ENCODE results near the gene CCDC89. TPM values are rescaled to one million over a fixed set of nuclear protein-coding genes. Genes with fewer than 3 reads are reported as not detected.
"Not testable (repeated sequence)": the region's sequence is repeated elsewhere in the genome, so short reads cannot be mapped to it uniquely, and the experiment has no call there.

The CCDC89 gene
- polyA plus RNA-seq, 5 donors: 4.7 to 7.1 (median 6.7) TPM

GRCh38 chr11:85656777-85657176, 29.2 kb downstream of the CCDC89 start:
- DNase-seq: no peak

DNA sequence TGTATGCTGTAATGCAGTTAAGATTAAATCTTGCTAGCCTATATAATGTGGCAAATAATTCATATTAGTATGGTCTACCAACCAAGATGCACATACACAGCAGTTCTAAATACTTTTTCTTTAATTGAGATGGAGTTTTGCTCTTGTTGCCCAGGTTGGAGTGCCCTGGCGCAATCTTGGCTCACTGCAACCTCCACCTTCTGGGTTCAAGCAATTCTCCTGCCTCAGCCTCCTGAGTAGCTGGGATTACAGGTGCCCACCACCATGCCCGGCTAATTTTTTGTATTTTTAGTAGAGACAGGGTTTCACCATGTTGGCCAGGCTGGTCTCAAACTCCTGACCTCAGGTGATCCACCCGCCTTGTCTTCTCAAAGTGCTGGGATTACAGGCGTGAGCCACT, 31.7 kb downstream of the CCDC89 start:
- DNase-seq: not testable (repeated sequence)

GRCh38 chr11:85652786-85653447, 33.1 kb downstream of the CCDC89 start:
- DNase-seq: no peak

GRCh38 chr11:85651118-85651517, 34.9 kb downstream of the CCDC89 start:
- no peak for DNase-seq

DNA sequence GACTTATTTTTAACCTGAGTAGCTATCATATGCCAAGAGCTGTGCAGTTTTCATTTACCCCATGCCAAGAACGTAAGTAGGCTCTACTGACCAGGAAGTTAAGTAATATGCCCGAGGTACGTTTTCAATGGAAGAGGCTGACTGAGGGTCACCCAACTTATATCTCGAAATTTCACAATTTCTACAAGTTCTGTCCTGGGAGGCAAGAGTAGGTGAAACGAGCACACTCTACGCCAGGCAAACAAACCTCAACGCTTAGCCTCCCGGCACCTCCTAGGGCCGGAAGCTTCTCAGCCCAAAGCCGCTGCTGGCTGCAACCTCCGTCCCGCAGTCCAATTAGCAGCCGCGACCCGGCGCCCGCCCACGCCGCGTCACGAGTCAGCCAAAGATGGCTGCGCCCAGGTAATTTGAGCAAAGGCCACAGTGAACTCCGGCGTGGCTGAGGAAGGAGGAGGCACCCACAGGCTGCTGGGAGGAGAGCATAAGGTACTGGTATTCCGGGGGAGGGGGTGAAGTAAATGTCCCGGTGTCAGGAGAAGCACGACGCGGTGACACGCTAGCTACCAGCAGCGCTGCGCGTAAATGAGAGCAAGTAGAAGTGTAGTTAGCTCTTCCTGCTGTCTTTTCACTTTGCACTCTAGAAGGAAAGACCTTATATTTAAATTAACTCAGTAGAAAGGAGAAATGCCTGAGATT, 38.2 kb downstream of the CCDC89 start, which contains the start of gene TMEM126A:
TMEM126A (plus strand) TSS at position 364 of the 696 bp plus-strand sequence. CDS start 2,289 bp downstream, outside the sequence.
- DNase-seq: peak; percentile 88 to 89

GRCh38 chr11:85647078-85647477, 38.9 kb downstream of the CCDC89 start:
- DNase-seq: no peak

- no peak for DNase-seq
Measured at GRCh38 chr11:85643191-85643614, 42.8 kb downstream of the CCDC89 start.

DNA sequence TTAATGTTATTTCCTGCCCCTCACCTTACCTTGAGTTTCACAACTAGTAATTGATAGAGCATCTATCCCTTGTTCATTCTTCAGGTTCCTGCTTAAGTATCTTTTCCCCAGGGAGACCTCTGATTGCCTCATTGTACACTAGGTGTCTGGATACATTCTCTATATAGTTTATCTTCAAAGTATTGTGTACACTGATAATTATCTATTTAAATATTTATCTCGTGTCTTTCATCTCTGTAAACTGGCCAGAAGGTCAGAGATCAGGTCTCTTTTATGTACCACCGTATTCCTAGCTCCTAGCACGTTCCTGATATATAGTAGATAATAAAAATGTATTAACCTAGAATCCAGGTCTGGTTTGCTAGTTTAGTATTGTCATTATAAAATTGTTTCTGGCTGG, 51.2 kb downstream of the CCDC89 start:
- DNase-seq: no peak

Other genes with a start within 250 kb of the CCDC89 start
- gene DLG2, start 58.9 kb downstream of the CCDC89 start, polyA plus RNA-seq (ENCODE audit: insufficient read depth in 1 of 5, insufficient read length in 5 of 5, low replicate concordance in 1 of 5): 10 to 100 TPM in 2 of 5 donors, 1 to 10 TPM in 3; 5.1 to 13.2 (median 8.4) TPM
- 10 to 100 TPM; 48.8 to 73.3 (median 60.0) TPM for gene TMEM126B, start 57.6 kb downstream of the CCDC89 start, polyA plus RNA-seq (ENCODE audit: insufficient read depth in 1 of 5, insufficient read length in 5 of 5, low replicate concordance in 1 of 5)
- gene TMEM126A, start 38.2 kb downstream of the CCDC89 start, polyA plus RNA-seq (ENCODE audit: insufficient read depth in 1 of 5, insufficient read length in 5 of 5, low replicate concordance in 1 of 5): 10 to 100 TPM; 27.0 to 40.4 (median 36.2) TPM
- 100 to 1,000 TPM in 4 of 5 donors, 10 to 100 TPM in 1; 96.4 to 153 (median 122) TPM for gene CREBZF, start 21.1 kb downstream of the CCDC89 start, polyA plus RNA-seq (ENCODE audit: insufficient read depth in 1 of 5, insufficient read length in 5 of 5, low replicate concordance in 1 of 5)
- 10 to 100 TPM; 24.1 to 72.1 (median 53.6) TPM for gene SYTL2, start 124.9 kb upstream of the CCDC89 start, polyA plus RNA-seq (ENCODE audit: insufficient read depth in 1 of 5, insufficient read length in 5 of 5, low replicate concordance in 1 of 5)
- gene CCDC83, start 169.2 kb upstream of the CCDC89 start, polyA plus RNA-seq (ENCODE audit: insufficient read depth in 1 of 5, insufficient read length in 5 of 5, low replicate concordance in 1 of 5): under 1 TPM in 1 of 5 donors, not detected in 4; 0.09 TPM